Stomach smooth muscle (tissue), 2 donors: ENCODE results near the gene UBFD1.
"Not testable (repeated sequence)": the region's sequence is repeated elsewhere in the genome, so short reads cannot be mapped to it uniquely, and the experiment has no call there.

Experiments used
- H3K27ac ChIP-seq: one replicate; pipeline ENCODE4 v1.7.0; 2013; ENCODE audit warnings: mild to moderate bottlenecking, low read length, inconsistent platforms
- H3K27me3 ChIP-seq, 2 donors: one replicate each; pipeline ENCODE4 v1.7.0; 2013; ENCODE audit warnings: low read length in 2 of 2; ENCODE audit not compliant: insufficient read depth in 2 of 2, control insufficient read depth in 1 of 2
- H3K36me3 ChIP-seq, 2 donors: one replicate each; pipeline ENCODE4 v1.7.0; 2013; ENCODE audit warnings: low read length in 2 of 2; ENCODE audit not compliant: control insufficient read depth in 2 of 2, insufficient read depth in 2 of 2
- H3K4me1 ChIP-seq: one replicate; pipeline ENCODE4 v1.7.0; 2013; ENCODE audit warnings: low read length; ENCODE audit not compliant: control insufficient read depth, insufficient read depth
- H3K4me3 ChIP-seq, 2 donors: one replicate each; pipeline ENCODE4 v1.7.0; 2013; ENCODE audit warnings: low read length in 2 of 2
- H3K9ac ChIP-seq, 2 donors: one replicate each; pipeline ENCODE4 v1.7.0; 2013; ENCODE audit warnings: low read length in 2 of 2, mild to moderate bottlenecking in 1 of 2
- H3K9me3 ChIP-seq, 2 donors: one replicate each; pipeline ENCODE4 v1.7.0; 2013; ENCODE audit warnings: low read length in 2 of 2; ENCODE audit not compliant: control insufficient read depth in 2 of 2
- donor health status: healthy.
- donor health status: Pancreatic carcinoma.

The UBFD1 gene

DNA sequence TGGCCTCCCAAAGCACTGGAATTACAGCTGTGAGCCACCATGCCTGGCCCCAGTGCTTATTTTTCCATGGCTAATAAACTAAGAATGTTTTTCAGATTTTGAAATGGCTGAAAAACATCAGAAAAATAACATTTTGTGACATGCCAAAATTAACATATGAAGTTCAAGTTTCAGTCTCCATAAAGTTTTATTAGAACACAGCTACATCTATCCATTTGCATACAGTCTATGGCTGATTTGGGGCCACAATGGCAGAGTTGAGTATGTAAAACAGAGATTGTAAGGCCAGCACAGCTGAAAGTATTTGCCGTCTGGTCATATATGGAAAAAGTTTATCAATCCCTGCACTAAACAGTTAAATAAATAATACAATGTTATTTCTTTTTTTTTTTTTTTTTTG is 52.4 kb downstream of the UBFD1 start:
- Histone ChIP-seq H3K27me3 (no peaks in the 10 kb centered on the region), H3K4me3 (no peak overlapping the region), H3K36me3 (peaks cover 13 to 21% of the 10 kb centered on the region in 2 donors), H3K4me1 (no peaks in the 10 kb centered on the region), H3K9me3 (no peaks in the 10 kb centered on the region), H3K9ac (no peak overlapping the region), H3K27ac (no peak overlapping the region)

DNA sequence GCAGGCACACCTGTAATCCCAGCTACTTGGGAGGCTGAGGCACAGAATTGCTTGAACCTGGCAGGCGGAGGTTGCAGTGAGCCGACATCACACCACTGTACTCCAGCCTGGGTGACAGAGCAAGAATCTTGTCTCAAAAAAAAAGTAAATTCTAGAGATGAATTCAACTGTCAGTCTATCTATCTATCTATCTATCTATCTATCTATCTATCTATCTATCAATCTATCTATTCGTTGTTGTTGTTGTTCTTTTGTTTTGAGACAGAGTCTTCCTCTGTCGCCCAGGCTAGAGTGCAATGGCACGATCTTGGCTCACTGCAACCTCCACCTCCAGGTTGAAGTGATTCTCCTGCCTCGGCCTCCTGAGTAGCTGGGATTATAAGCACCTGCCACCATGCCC is 53.4 kb downstream of the UBFD1 start:
- not testable (repeated sequence) for H3K4me3 ChIP-seq, H3K27me3 ChIP-seq, H3K9me3 ChIP-seq, H3K9ac ChIP-seq, H3K4me1 ChIP-seq, H3K27ac ChIP-seq
- H3K36me3 ChIP-seq, result peaks cover 13 to 18% of the 10 kb centered on the region in 2 donors

DNA sequence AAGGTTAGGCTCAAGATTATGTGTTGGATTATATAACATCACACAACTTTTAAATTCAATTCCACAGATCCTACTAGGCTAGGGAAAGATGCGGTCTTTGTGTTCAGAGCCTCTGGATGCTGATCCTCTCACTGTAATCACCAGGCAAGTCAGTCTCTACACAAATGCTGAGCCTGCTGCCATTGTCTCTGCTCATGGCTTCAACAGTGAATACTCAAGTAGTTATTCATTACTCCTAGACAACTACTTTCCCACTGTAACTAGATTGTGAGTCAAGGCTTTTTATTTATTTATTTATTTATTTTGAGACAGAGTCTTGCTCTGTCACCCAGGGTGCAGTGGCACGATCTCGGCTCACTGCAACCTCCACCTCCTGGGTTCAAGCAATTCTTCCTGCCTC is 54.4 kb downstream of the UBFD1 start:
- Histone ChIP-seq H3K27me3 (no peaks in the 10 kb centered on the region), H3K4me1 (no peaks in the 10 kb centered on the region), H3K36me3 (peaks cover 13 to 16% of the 10 kb centered on the region in 2 donors), H3K27ac (no peak overlapping the region), H3K9me3 (no peaks in the 10 kb centered on the region), H3K9ac (no peak overlapping the region), H3K4me3 (no peak overlapping the region)

DNA sequence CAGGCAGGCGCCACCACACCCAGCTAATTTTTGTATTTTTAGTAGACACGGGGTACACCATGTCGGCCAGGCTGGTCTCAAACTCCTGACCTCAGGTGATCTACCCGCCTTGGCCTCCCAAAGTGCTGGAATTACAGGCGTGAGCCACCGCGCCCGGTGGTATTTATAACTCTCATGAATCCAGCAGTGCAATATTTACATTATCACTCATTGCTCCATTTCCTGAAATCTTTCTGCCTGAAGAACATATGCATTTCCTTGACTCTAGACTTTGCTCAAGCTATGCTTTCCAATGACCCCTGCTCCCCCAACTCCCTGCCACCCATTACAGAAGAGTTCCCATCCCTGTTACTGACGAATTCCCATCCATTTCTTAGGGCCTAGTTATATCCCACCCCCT is 58.3 kb downstream of the UBFD1 start:
- no peaks in the 10 kb centered on the region for H3K4me1 ChIP-seq
- H3K9me3 ChIP-seq, result no peaks in the 10 kb centered on the region
- no peak overlapping the region for H3K4me3 ChIP-seq
- H3K27me3 ChIP-seq, result no peaks in the 10 kb centered on the region
- no peak overlapping the region for H3K27ac ChIP-seq
- peaks cover 12 to 23% of the 10 kb centered on the region in 2 donors for H3K36me3 ChIP-seq
- no peak overlapping the region for H3K9ac ChIP-seq
